IPS DF 6.9 (cell line): ENCODE results near the gene CLIP1.

ENCODE experiments used
- DNase-seq: peaks from one replicate; pipeline ENCODE4 v3.0.0-alpha.2; 2013; ENCODE audit warnings: low read depth, low spot score
- H3K27ac ChIP-seq: one replicate; pipeline ENCODE4 v1.5.1; 2013; ENCODE audit warnings: low read length, control low read depth
- H3K27me3 ChIP-seq: 2 replicates; pipeline ENCODE4 v1.6.1; 2013; ENCODE audit warnings: mild to moderate bottlenecking, low read length; ENCODE audit not compliant: control insufficient read depth, insufficient read depth
- H3K36me3 ChIP-seq: 2 replicates; pipeline ENCODE4 v1.6.1; 2013; ENCODE audit warnings: low read length; ENCODE audit not compliant: control insufficient read depth, insufficient read depth
- H3K4me1 ChIP-seq: 2 replicates; pipeline ENCODE4 v1.6.1; 2013; ENCODE audit warnings: low read length; ENCODE audit not compliant: control insufficient read depth, insufficient read depth
- H3K4me3 ChIP-seq: 2 replicates; pipeline ENCODE4 v1.5.1; 2013; ENCODE audit warnings: mild to moderate bottlenecking, low read length
- H3K9me3 ChIP-seq: 2 replicates; pipeline ENCODE4 v1.6.1; 2013; ENCODE audit warnings: low read length, inconsistent platforms; ENCODE audit not compliant: control insufficient read depth, insufficient read depth
- WGBS: extraction: QIAGEN DNeasy Blood & Tissue Kit; methylation state at CpG from one replicate; pipeline ENCODE4 v1.1.7; 2013; ENCODE audit warnings: mixed read lengths, missing lambda C conversion rate; ENCODE audit not compliant: insufficient read length, insufficient coverage; 5-methylcytosine and 5-hydroxymethylcytosine counted together

Gene CLIP1

GRCh38 chr12:122312926-122313325 is 109.5 kb downstream of the CLIP1 start:
- H3K27ac ChIP-seq = no peak overlapping the region
- no CpG with 5 or more reads among the region's 5 CpGs for WGBS
- H3K36me3 ChIP-seq = no peaks in the 10 kb centered on the region

DNA sequence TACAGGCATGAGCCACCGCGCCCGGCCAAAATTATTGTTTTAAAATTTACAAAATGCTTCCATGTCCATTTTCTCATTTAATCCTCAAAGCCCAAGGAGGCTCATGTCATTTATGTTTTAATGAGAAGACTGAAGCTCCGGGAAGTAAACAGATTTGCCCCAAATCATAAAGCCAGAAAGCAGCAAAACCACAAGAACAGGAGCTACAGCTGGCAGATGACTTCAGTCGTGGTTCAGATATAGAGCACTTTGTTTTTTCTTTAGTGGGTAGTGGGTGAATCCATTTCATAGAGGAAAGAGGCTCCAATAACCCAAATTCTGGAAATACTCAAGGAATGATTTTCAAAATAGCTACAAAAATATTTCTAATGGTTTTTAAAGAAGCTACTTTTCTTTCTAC is 110.8 kb downstream of the CLIP1 start:
- Histone ChIP-seq H3K27ac (no peak overlapping the region), H3K4me3 (no peak overlapping the region), H3K4me1 (no peaks in the 10 kb centered on the region), H3K36me3 (no peaks in the 10 kb centered on the region), H3K9me3 (no peaks in the 10 kb centered on the region), H3K27me3 (no peaks in the 10 kb centered on the region)
- DNase-seq = no peak
- WGBS = no CpG with 5 or more reads among the region's 5 CpGs

More at GRCh38 chr12:122312926-122313325, 109.5 kb downstream of the CLIP1 start:
- Histone ChIP-seq H3K9me3 (no peaks in the 10 kb centered on the region), H3K27me3 (no peaks in the 10 kb centered on the region), H3K4me1 (no peaks in the 10 kb centered on the region; the same call in 1 of the 2 replicates), H3K4me3 (no peak overlapping the region)
- no peak for DNase-seq

DNA sequence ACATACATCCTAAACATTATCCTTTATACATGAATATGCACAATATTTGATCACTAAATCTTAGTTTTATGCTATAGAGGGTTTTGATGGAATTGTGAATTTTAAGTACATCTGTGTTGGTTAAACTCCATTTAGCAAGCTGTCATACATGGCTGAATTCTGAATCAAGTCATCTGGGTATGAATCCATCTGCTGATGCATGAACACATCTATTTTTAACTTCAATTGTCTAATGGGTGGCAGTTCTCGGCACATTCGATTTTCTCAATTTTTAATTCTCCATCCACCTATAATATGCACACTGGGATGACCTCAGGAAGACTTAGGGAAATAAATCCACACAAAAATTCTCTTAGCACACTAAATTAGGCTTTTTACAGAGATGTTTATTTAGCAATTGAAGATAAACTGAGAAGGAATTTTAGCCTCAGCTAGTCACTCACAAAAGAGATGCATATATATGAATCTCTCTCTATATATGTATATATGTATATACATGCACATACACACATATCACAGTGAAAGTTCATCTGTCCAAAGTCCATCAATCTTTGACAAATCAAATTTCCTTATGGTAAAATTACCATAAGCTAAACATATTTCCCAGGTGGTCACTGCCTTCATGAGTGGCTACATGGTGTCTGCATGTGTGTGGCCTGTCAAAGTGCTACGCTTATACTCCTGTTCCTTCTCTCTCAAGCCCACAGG is 111.7 kb downstream of the CLIP1 start:
- no peak for DNase-seq
- no peaks in the 10 kb centered on the region for H3K4me1 ChIP-seq
- H3K9me3 ChIP-seq = no peaks in the 10 kb centered on the region
- no peaks in the 10 kb centered on the region for H3K27me3 ChIP-seq
- H3K27ac ChIP-seq = no peak overlapping the region
- no peak overlapping the region for H3K4me3 ChIP-seq
- no CpG with 5 or more reads among the region's 3 CpGs for WGBS
- H3K36me3 ChIP-seq = no peaks in the 10 kb centered on the region

GRCh38 chr12:122309564-122310121 is 112.8 kb downstream of the CLIP1 start:
- DNase-seq = no peak
- no peak overlapping the region for H3K4me3 ChIP-seq
- no peaks in the 10 kb centered on the region for H3K27me3 ChIP-seq
- WGBS = no CpG with 5 or more reads among the region's 8 CpGs
- H3K27ac ChIP-seq = no peak overlapping the region
- no peaks in the 10 kb centered on the region for H3K9me3 ChIP-seq
- H3K4me1 ChIP-seq = no peaks in the 10 kb centered on the region
- H3K36me3 ChIP-seq = no peaks in the 10 kb centered on the region

DNA sequence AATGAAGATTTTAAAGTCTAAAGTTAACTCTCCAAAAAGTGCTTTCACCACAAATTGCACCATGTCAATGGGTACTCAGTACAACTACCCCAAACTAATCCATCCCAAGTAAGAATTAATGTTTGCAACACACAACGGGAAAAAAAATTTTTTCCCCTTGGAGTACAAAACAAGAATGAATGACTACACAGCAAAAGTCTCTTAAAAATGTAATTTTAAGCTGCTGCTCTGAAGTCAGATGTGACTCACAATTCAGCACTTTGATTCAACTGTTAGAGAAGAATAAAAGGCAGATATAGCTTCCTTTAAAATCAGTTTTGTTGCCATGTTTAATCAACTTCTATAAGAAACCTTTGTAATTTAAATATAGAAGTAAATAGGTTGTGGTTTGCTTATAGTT is 113.7 kb downstream of the CLIP1 start:
- no peaks in the 10 kb centered on the region for H3K4me1 ChIP-seq
- no peak for DNase-seq
- H3K36me3 ChIP-seq = no peaks in the 10 kb centered on the region
- no peaks in the 10 kb centered on the region for H3K27me3 ChIP-seq
- H3K9me3 ChIP-seq = no peaks in the 10 kb centered on the region
- H3K4me3 ChIP-seq = no peak overlapping the region
- WGBS = no CpG with 5 or more reads among the region's 1 CpG
- H3K27ac ChIP-seq = no peak overlapping the region

GRCh38 chr12:122306407-122306806 is 116.1 kb downstream of the CLIP1 start:
- DNase-seq = peak; percentile 18
- Histone ChIP-seq H3K27ac (no peak overlapping the region), H3K4me1 (no peaks in the 10 kb centered on the region), H3K27me3 (no peaks in the 10 kb centered on the region), H3K9me3 (no peaks in the 10 kb centered on the region), H3K36me3 (no peaks in the 10 kb centered on the region), H3K4me3 (no peak overlapping the region)
- no CpG with 5 or more reads among the region's 4 CpGs for WGBS

GRCh38 chr12:122304924-122305323 is 117.5 kb downstream of the CLIP1 start:
- H3K36me3 ChIP-seq = no peaks in the 10 kb centered on the region
- H3K4me3 ChIP-seq = no peak overlapping the region
- no peaks in the 10 kb centered on the region for H3K4me1 ChIP-seq
- WGBS = no CpG with 5 or more reads among the region's 1 CpG
- no peak for DNase-seq
- no peak overlapping the region for H3K27ac ChIP-seq
- no peaks in the 10 kb centered on the region for H3K9me3 ChIP-seq
- no peaks in the 10 kb centered on the region for H3K27me3 ChIP-seq

- Histone ChIP-seq H3K36me3 (no peaks in the 10 kb centered on the region), H3K27ac (no peak overlapping the region), H3K27me3 (no peaks in the 10 kb centered on the region), H3K4me3 (no peak overlapping the region), H3K4me1 (no peaks in the 10 kb centered on the region), H3K9me3 (no peaks in the 10 kb centered on the region)
- WGBS = no CpG with 5 or more reads among the region's 4 CpGs
- no peak for DNase-seq
These were observed 119.4 kb downstream of the CLIP1 start for GRCh38 chr12:122303068-122303467.

DNA sequence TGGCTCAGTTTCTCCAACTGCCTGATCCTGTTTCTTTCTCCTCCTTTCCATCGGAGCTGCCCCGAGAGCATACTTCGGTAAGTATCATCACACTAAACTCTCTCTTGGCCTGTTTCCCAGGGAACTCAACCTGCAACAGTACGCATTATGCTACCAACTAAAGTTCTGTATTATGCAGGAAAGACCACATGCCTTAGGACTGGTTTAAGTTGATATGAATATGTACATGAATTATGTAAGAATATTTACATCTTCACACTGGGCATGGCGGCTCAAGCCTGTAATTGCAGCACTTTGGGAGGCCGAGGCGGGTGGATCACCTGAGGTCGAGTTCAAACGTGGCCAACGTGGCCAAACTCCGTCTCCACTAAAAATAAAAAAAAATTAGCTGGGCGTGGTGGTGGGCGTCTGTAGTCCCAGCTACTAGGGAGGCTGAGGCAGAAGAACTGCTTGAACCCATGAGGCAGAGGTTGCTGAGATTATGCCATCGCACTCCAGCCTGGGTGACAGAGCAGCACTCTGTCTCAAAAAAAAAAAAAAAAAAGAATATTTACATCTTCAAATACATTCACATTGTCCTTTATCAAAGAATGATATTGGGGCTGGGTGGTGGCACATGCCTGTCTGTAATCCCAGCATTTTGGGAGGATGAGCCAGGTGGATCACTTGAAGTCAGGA is 124.3 kb downstream of the CLIP1 start:
- no peaks in the 10 kb centered on the region for H3K4me1 ChIP-seq
- H3K9me3 ChIP-seq = no peaks in the 10 kb centered on the region
- no CpG with 5 or more reads among the region's 14 CpGs for WGBS

GRCh38 chr12:122297494-122297893 is 125.0 kb downstream of the CLIP1 start:
- no peak for DNase-seq
- H3K4me1 ChIP-seq = no peaks in the 10 kb centered on the region
- H3K9me3 ChIP-seq = no peaks in the 10 kb centered on the region
- no peaks in the 10 kb centered on the region for H3K27me3 ChIP-seq
- no peaks in the 10 kb centered on the region for H3K36me3 ChIP-seq
- no peak overlapping the region for H3K4me3 ChIP-seq
- WGBS = no CpG with 5 or more reads among the region's 9 CpGs
- no peak overlapping the region for H3K27ac ChIP-seq

More for the DNA sequence above, 124.3 kb downstream of the CLIP1 start:
- Histone ChIP-seq H3K27ac (no peak overlapping the region), H3K4me3 (no peak overlapping the region), H3K27me3 (no peaks in the 10 kb centered on the region), H3K36me3 (no peaks in the 10 kb centered on the region)
- DNase-seq = no peak
